Measurements from ENCODE around the gene HOXC4. TPM values are rescaled to one million over a fixed set of nuclear protein-coding genes. Genes with fewer than 3 reads are reported as not detected.

HOXC4 gene
- total and polyA plus RNA-seq, 5 donors from 2014 or later = 0.09 to 0.32 TPM; not detected in 3

DNA sequence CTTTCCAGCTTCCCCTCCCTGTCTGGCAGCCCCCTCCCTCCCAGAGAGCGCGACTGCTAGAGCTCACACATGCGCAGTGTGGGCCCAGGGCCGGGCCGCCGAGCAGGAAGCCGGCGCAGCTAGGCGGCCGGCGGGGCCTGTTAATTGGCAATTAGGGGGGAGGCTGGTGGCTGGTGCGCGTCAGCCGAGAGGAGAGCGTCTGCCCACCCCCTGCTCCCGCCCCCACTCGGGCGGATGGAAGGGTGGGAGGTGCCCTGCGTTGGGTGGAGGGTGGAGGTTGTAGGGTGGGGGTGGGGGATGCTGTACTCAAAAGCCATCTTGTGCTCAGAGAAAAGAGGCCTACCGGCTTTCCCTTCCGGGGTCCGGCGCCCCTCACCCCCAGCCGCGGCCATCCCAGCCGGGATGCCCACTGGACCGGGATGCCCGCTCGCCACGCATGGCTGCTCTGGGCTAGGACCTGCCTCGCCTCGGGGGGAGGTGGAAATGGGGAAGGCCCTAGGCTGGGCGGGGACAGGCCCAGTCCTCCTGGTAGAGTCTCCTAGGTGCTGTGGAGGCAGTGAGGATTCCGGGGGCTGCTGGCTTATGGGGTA is 35.7 kb upstream of the HOXC4 start:
- Histone ChIP-seq H3K4me1 (ENCODE audit: control insufficient read depth, insufficient read depth, low read length, poor library complexity, severe bottlenecking) (peaks cover 25% of the 10 kb centered on the region), H3K27me3 (ENCODE audit: control insufficient read depth, insufficient read depth, low read length) (peaks cover 47% of the 10 kb centered on the region), H3K27ac (ENCODE audit: insufficient read depth, low read length, poor library complexity, severe bottlenecking) (no peak overlapping the region), H3K36me3 (ENCODE audit: control insufficient read depth, insufficient read depth, low read length) (no peaks in the 10 kb centered on the region), H3K4me3 (ENCODE audit: low read depth, low read length) (peak overlapping the region; percentile 65), H3K9me3 (ENCODE audit: control insufficient read depth in 2 of 2, low read length in 2 of 2) (no peaks in the 10 kb centered on the region)
- Mint-ChIP-seq H3K36me3 (no peaks in the 10 kb centered on the region), H3K27ac (peak overlapping the region in 2 of 3 donors; percentile 63 to 67), H3K27me3 (peaks cover 93% of the 10 kb centered on the region), H3K4me1 (peaks cover 0 to 35% (median 15%) of the 10 kb centered on the region in 4 donors), H3K9me3 (peaks cover 0 to 8% (median 0%) of the 10 kb centered on the region in 7 donors), H3K4me3 (peak overlapping the region; percentile 80 to 86 (median 84))
- peak; percentile 79 to 82 for ATAC-seq (ENCODE audit: low read depth in 2 of 2)
- peak; percentile 48 to 77 (median 75) for DNase-seq

DNA sequence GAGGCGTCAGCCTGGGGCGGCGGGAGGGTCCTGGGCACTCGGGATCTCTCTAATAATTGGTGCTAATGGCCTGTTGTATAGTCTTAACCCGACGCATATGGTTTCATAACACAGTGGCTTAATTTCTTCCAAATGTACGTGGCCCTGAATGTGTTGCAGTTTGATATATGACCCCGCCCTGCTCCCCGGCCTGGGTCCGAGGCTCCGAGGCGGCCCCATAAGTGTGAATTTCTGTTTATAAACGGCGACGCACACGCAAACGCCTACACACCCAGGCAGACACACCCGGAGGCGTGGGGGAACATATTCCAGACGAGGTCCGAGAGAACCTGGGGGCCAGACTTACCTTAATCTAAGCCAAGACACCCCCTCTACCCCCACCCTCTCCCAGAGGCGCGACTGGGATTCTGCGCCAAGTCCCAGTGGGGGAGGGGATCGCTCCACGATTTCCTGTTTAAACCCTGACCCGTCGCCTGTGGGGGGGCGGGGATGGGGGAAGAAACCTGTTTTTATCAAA is 35.1 kb upstream of the HOXC4 start:
- Mint-ChIP-seq H3K9me3 (peaks cover 0 to 8% (median 0%) of the 10 kb centered on the region in 7 donors), H3K4me1 (peaks cover 0 to 33% (median 15%) of the 10 kb centered on the region in 4 donors), H3K27me3 (peaks cover 93% of the 10 kb centered on the region), H3K36me3 (no peaks in the 10 kb centered on the region), H3K27ac (peak overlapping the region in 1 of 3 donors; percentile 63), H3K4me3 (peak overlapping the region in 3 of 4 donors; percentile 46 to 86 (median 80))
- DNase-seq (no peak), ATAC-seq (ENCODE audit: low read depth in 2 of 2) (no peak)
- Histone ChIP-seq H3K36me3 (ENCODE audit: control insufficient read depth, insufficient read depth, low read length) (no peaks in the 10 kb centered on the region), H3K27me3 (ENCODE audit: control insufficient read depth, insufficient read depth, low read length) (peaks cover 46% of the 10 kb centered on the region), H3K27ac (ENCODE audit: insufficient read depth, low read length, poor library complexity, severe bottlenecking) (no peak overlapping the region), H3K4me3 (ENCODE audit: low read depth, low read length) (no peak overlapping the region), H3K9me3 (ENCODE audit: control insufficient read depth in 2 of 2, low read length in 2 of 2) (no peaks in the 10 kb centered on the region), H3K4me1 (ENCODE audit: control insufficient read depth, insufficient read depth, low read length, poor library complexity, severe bottlenecking) (peaks cover 25% of the 10 kb centered on the region)

DNA sequence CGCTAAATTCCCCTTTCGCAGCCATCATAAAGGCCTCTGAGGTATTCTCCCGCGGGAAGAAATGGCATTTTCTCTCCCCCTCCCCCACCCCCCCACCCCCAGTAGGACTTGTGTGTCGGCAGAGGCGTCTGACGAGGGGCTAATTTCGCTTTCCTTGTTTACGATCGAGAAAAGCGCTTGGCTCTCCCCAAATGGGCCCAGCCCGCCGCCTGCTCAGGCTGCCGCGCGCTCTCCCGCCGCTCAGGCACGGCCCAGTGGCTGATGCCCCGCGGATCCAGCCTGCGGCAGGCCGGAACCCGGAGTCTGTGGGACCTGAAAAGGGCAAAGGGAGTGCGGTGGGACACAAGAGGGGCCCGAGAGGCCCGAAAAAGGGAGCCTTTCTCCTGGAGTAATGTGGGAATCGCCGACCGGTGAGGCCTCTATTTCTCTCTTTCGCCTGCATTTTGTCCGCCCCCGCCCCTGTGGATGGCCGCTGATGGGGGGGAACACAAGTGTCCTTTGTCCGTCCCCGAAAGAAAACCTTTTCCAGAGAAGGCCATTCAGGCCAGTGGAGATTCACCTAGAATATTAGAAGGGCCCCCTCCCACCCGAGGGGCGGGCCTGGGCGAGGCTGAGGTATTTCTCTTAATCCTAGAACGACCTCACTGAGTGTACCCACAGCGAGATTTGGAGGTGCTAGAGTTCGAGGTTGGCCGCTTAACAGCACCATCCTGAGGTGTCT is 34.4 kb upstream of the HOXC4 start:
- H3K27ac Mint-ChIP-seq = peak overlapping the region in 1 of 3 donors; percentile 48

DNA sequence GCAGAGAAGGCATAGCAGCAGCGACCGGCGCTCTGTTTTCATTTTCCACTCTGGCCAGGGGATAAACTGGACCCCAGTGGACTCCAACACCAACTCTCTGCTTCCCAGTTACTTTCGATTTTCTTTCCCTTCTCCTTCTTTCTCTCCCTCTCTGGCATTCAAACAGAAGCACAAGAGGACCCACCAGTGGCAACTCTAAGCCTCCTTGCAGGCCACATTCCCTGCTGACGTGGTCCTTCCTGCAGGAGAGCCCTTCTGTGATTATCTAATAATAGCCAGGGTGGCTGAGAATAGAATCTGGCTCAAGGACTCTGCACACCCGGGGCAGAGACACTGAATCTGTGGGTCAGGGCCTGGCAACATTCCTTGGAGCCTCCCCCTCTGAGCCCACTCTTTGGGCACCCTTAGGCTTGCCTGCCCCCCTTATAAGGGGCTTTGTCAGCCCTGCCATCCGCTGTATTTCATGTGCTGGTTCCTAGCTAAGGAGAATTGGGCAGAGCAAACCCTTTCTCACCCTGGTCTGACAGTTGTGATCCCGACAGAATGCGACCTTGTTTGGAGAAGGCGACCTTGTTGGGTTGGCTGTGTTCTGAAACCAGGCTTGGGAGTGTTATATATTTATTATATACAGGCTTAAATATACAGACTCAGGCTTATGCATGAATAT is 33.6 kb upstream of the HOXC4 start:
- Histone ChIP-seq H3K4me3 (ENCODE audit: low read depth, low read length) (no peak overlapping the region), H3K4me1 (ENCODE audit: control insufficient read depth, insufficient read depth, low read length, poor library complexity, severe bottlenecking) (peaks cover 18% of the 10 kb centered on the region), H3K27ac (ENCODE audit: insufficient read depth, low read length, poor library complexity, severe bottlenecking) (no peak overlapping the region), H3K9me3 (ENCODE audit: control insufficient read depth in 2 of 2, low read length in 2 of 2) (no peaks in the 10 kb centered on the region), H3K36me3 (ENCODE audit: control insufficient read depth, insufficient read depth, low read length) (no peaks in the 10 kb centered on the region), H3K27me3 (ENCODE audit: control insufficient read depth, insufficient read depth, low read length) (peaks cover 44% of the 10 kb centered on the region)
- Mint-ChIP-seq H3K4me1 (peaks cover 0 to 25% (median 10%) of the 10 kb centered on the region in 4 donors), H3K9me3 (peaks cover 0 to 8% (median 0%) of the 10 kb centered on the region in 7 donors), H3K4me3 (peak overlapping the region in 3 of 4 donors; percentile 27 to 64 (median 52)), H3K27me3 (peaks cover 90% of the 10 kb centered on the region), H3K27ac (no peak overlapping the region), H3K36me3 (no peaks in the 10 kb centered on the region)
- DNase-seq (no peak), ATAC-seq (ENCODE audit: low read depth in 2 of 2) (no peak)

More for the DNA sequence above, 34.4 kb upstream of the HOXC4 start:
- H3K9me3 ChIP-seq (ENCODE audit: control insufficient read depth in 2 of 2, low read length in 2 of 2) = no peaks in the 10 kb centered on the region
- no peak for DNase-seq
- H3K9me3 Mint-ChIP-seq = peaks cover 0 to 8% (median 0%) of the 10 kb centered on the region in 7 donors
- H3K4me3 Mint-ChIP-seq = peak overlapping the region in 3 of 4 donors; percentile 19 to 64 (median 29)
- no peaks in the 10 kb centered on the region for H3K36me3 ChIP-seq (ENCODE audit: control insufficient read depth, insufficient read depth, low read length)
- H3K27ac ChIP-seq (ENCODE audit: insufficient read depth, low read length, poor library complexity, severe bottlenecking) = no peak overlapping the region
- H3K4me3 ChIP-seq (ENCODE audit: low read depth, low read length) = no peak overlapping the region
- H3K4me1 ChIP-seq (ENCODE audit: control insufficient read depth, insufficient read depth, low read length, poor library complexity, severe bottlenecking) = peaks cover 24% of the 10 kb centered on the region
- no peak for ATAC-seq (ENCODE audit: low read depth in 2 of 2)
- peaks cover 0 to 33% (median 15%) of the 10 kb centered on the region in 4 donors for H3K4me1 Mint-ChIP-seq
- H3K27me3 Mint-ChIP-seq = peaks cover 93% of the 10 kb centered on the region
- peaks cover 44% of the 10 kb centered on the region for H3K27me3 ChIP-seq (ENCODE audit: control insufficient read depth, insufficient read depth, low read length)
- H3K36me3 Mint-ChIP-seq = no peaks in the 10 kb centered on the region

DNA sequence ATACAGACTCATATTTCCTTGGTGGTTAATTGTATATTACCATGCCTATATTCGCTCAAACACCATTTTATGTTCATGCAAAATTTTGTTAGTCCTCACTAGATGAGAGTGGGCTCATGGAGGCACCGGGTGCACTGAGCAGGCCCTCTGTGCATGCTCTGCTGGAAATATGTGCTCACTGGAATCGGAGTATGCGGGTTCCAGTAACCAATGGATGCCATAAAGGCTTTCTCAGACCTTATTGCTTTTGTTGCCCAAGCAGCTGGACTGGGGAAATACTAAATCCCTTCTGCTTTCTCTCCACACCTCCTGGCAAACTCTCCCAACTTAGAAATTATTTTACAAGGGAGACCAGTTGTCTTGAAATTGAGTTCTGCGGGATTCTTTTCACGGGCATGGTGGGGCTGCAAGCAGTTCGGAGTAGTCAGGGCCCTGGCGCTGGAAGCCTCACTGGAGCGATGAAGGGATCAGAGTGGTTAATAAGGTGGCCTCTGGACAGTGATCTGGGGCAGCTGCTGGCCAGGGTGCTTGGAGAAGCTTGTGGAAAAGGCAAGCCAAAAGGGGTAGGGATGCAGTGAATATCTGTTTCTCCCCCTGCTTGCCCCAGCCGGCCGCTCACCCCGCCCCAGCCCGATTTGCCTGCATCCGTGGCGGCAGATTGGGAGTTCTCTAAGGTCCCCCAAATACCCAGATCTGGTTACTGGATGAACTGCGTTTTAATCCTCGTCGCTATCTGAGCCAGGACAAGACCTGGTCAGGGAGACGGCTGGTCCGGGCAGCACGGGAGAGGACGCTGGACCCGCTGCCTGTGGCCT is 32.8 kb upstream of the HOXC4 start:
- Histone ChIP-seq H3K27ac (ENCODE audit: insufficient read depth, low read length, poor library complexity, severe bottlenecking) (no peak overlapping the region), H3K4me1 (ENCODE audit: control insufficient read depth, insufficient read depth, low read length, poor library complexity, severe bottlenecking) (peaks cover 18% of the 10 kb centered on the region), H3K9me3 (ENCODE audit: control insufficient read depth in 2 of 2, low read length in 2 of 2) (no peaks in the 10 kb centered on the region), H3K36me3 (ENCODE audit: control insufficient read depth, insufficient read depth, low read length) (no peaks in the 10 kb centered on the region), H3K4me3 (ENCODE audit: low read depth, low read length) (no peak overlapping the region), H3K27me3 (ENCODE audit: control insufficient read depth, insufficient read depth, low read length) (peaks cover 38% of the 10 kb centered on the region)
- peaks cover 90% of the 10 kb centered on the region for H3K27me3 Mint-ChIP-seq
- no peaks in the 10 kb centered on the region for H3K36me3 Mint-ChIP-seq
- peaks cover 0 to 8% (median 0%) of the 10 kb centered on the region in 7 donors for H3K9me3 Mint-ChIP-seq
- no peak for ATAC-seq (ENCODE audit: low read depth in 2 of 2)
- peak overlapping the region in 1 of 4 donors; percentile 64 for H3K4me3 Mint-ChIP-seq
- no peak for DNase-seq
- peaks cover 0 to 21% (median 11%) of the 10 kb centered on the region in 4 donors for H3K4me1 Mint-ChIP-seq
- no peak overlapping the region for H3K27ac Mint-ChIP-seq

DNA sequence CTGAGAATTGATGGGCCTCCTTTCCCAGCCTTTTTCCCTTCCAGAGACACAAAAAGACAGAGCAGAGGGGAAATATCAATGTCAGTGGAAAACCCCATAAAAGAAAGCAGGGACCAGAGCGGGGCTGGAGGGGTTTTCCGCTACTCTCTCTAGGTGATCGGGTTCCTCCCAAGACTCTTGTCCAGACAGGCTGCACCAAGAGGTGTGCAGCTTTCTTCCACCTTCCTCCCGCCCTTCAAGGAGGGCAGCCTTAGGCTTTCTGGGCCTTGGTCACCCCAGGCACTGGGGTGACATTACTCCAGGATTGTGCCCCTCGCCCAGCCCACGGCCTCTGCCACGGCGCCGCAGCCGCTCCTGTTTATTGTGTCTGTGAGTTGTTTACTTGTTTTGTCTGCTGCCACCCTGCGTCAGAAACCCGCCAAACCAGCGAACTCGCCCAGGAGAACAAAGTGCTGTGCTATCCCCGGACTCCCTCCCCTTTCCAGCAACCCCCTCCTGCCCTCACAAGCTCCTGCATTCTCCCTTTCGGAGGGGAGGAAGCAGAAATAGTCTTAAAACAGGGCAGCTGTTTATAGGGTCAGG is 32.1 kb upstream of the HOXC4 start:
- ATAC-seq (ENCODE audit: low read depth in 2 of 2) = no peak
- H3K27ac Mint-ChIP-seq = no peak overlapping the region
- Histone ChIP-seq H3K27ac (ENCODE audit: insufficient read depth, low read length, poor library complexity, severe bottlenecking) (no peak overlapping the region), H3K9me3 (ENCODE audit: control insufficient read depth in 2 of 2, low read length in 2 of 2) (no peaks in the 10 kb centered on the region), H3K27me3 (ENCODE audit: control insufficient read depth, insufficient read depth, low read length) (peaks cover 39% of the 10 kb centered on the region), H3K4me1 (ENCODE audit: control insufficient read depth, insufficient read depth, low read length, poor library complexity, severe bottlenecking) (peaks cover 18% of the 10 kb centered on the region), H3K4me3 (ENCODE audit: low read depth, low read length) (no peak overlapping the region), H3K36me3 (ENCODE audit: control insufficient read depth, insufficient read depth, low read length) (no peaks in the 10 kb centered on the region)
- H3K4me1 Mint-ChIP-seq = peaks cover 0 to 21% (median 12%) of the 10 kb centered on the region in 4 donors
- H3K9me3 Mint-ChIP-seq = peaks cover 0 to 8% (median 0%) of the 10 kb centered on the region in 7 donors
- DNase-seq = no peak
- no peaks in the 10 kb centered on the region for H3K36me3 Mint-ChIP-seq
- no peak overlapping the region for H3K4me3 Mint-ChIP-seq
- H3K27me3 Mint-ChIP-seq = peaks cover 90% of the 10 kb centered on the region
